ENCODE data around the gene RPS6KA1. TPM values are rescaled to one million over a fixed set of nuclear protein-coding genes. Genes with fewer than 3 reads are reported as not detected.
"Not testable (repeated sequence)": the region's sequence is repeated elsewhere in the genome, so short reads cannot be mapped to it uniquely, and the experiment has no call there.

RPS6KA1 gene
- 10 to 100 TPM in 2 of 3 donors, 1 to 10 TPM in 1; 8.9 to 13.9 (median 13.3) TPM for polyA plus RNA-seq

GRCh38 chr1:26529655-26530409 is at the start of gene RPS6KA1:
RPS6KA1 (plus strand) TSS chr1:26529761; CDS start chr1:26529921, 160 bp downstream.
- no peak within 1 kb of the TSS for H3K27ac ChIP-seq (ENCODE audit: low read depth, low read length)
- WGBS, 3 donors, result 1 to 2% (median 1%) methylated on average over 57 to 86 of the region's 86 CpGs

DNA sequence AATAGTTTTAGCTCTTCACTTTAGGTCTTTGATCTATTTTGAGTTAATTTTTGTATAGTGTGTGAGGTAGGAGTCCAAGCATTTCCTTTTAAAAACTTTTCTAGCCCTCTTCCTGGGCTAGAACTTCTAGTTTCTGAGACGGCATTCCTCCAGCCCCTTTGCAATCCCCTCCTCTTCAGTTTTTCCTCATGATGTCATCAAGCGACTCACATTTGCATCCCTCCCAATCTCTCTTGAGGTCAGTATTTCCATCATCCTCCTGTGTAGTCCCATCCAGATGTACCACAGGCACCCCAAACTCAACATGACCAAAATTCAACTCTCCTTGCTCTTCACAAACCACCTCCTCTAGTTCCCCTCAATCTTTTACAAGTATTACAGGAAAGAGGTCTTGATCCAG is 46.6 kb upstream of the RPS6KA1 start:
- 74 to 90% (median 82%) methylated on average over 2 of the region's 2 CpGs for WGBS, 3 donors
- H3K27ac ChIP-seq (ENCODE audit: low read depth, low read length), result no peak overlapping the region

DNA sequence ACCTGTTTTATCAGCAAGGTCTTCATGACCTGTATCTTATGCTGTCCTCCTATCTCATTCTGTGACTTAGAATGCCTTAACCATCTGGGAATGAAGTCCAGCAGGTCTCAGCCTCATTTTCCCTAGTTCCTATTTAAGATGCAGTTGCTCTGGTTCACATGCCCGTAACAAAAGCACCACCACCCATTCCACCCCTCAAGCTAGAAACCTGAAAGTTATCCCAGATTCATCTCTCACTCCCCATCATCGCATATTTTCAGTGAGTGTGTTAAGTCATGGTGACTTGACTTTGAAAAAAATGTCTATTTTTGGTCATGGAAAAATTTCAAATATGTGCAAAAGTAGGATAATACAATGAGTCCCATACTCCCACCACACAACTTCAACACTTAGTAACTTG is 45.6 kb upstream of the RPS6KA1 start:
- no peak overlapping the region for H3K27ac ChIP-seq (ENCODE audit: low read depth, low read length)
- WGBS, 3 donors, result 81 to 90% (median 81%) methylated on average over 2 of the region's 2 CpGs

GRCh38 chr1:26490155-26490554 is 39.4 kb upstream of the RPS6KA1 start:
- WGBS, 3 donors, result 89 to 94% (median 89%) methylated on average over 4 of the region's 4 CpGs
- H3K27ac ChIP-seq (ENCODE audit: low read depth, low read length), result no peak overlapping the region

GRCh38 chr1:26493267-26493666 is 36.3 kb upstream of the RPS6KA1 start:
- H3K27ac ChIP-seq (ENCODE audit: low read depth, low read length), result no peak overlapping the region
- 59 to 71% (median 59%) methylated on average over 3 of the region's 3 CpGs for WGBS, 3 donors

DNA sequence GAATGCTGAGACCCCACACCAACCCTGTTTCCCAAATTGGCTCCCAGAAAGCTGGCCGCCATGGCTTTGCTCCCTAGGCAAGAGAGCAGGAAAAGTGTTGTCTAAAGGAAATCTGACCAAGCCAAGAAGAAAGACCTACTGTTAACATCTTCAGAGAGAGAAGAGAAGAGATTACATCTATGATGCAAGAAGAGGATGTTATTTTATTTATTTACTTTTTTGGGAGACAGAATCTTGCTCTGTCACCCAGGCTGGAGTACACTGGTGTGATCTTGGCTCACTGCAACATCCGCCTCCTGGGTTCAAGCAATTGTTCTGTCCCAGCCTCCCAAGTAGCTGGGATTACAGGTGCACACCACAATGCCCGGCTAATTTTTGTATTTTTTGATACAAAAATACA is 35.6 kb upstream of the RPS6KA1 start:
- WGBS, 3 donors, result 84 to 92% (median 91%) methylated on average over 3 of the region's 3 CpGs
- no peak overlapping the region for H3K27ac ChIP-seq (ENCODE audit: low read depth, low read length)

DNA sequence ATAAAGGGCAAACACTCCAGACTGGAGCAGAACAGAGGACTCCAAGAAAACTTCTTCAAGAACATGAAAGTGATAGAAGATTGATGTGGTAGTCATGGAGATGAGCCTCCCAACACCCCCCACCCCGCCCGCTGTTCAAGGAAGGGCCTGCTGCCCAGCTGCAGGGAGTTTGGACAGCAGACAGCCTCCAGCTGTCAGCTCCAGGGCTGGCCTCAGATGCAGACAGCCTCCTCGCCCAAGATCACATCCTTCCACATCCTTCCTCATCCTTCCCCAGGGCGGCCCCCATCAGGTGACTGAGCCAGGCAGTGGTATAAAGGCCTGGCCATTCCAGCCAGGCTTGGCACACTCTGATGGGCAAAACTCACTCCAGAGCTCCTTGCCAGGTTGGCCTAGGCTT is 32.7 kb upstream of the RPS6KA1 start:
- WGBS, 3 donors, result 38 to 84% (median 43%) methylated on average over 4 of the region's 4 CpGs
- no peak overlapping the region for H3K27ac ChIP-seq (ENCODE audit: low read depth, low read length)

GRCh38 chr1:26498894-26499293 is 30.7 kb upstream of the RPS6KA1 start:
- no peak overlapping the region for H3K27ac ChIP-seq (ENCODE audit: low read depth, low read length)
- 73 to 92% (median 76%) methylated on average over 7 of the region's 7 CpGs for WGBS, 3 donors

- WGBS, 3 donors, result 0% methylated on average over 56 to 74 of the region's 74 CpGs
- H3K27ac ChIP-seq (ENCODE audit: low read depth, low read length), result peak overlapping the region; percentile 65
Observed at GRCh38 chr1:26500488-26501175, 28.9 kb upstream of the RPS6KA1 start.

GRCh38 chr1:26510711-26511110 is 18.9 kb upstream of the RPS6KA1 start:
- 74 to 81% (median 75%) methylated on average over 2 of the region's 2 CpGs for WGBS, 3 donors
- not testable (repeated sequence) for H3K27ac ChIP-seq (ENCODE audit: low read depth, low read length)

DNA sequence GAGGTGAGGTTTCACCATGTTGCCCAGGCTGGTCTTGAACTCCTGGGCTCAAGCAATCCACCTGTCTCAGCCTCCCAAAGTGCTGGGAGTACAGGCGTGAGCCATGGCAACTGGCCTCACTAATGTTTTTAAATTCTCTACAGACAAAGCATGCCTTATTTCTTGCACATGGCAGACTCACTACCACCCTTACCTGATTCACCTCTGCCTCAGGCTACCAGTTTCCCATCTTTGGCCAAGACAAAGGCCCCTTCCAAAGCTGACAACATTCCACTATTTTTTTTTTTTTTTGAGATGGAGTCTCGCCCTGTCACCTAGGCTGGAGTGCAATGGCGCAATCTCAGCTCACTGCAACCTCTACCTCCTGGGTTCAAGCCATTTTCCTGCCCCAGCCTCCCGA is 13.7 kb upstream of the RPS6KA1 start:
- H3K27ac ChIP-seq (ENCODE audit: low read depth, low read length), result not testable (repeated sequence)
- 84 to 86% (median 86%) methylated on average over 4 of the region's 4 CpGs for WGBS, 3 donors

GRCh38 chr1:26516987-26517765 is 12.4 kb upstream of the RPS6KA1 start:
- H3K27ac ChIP-seq (ENCODE audit: low read depth, low read length), result no peak overlapping the region
- 89 to 93% (median 91%) methylated on average over 4 of the region's 4 CpGs for WGBS, 3 donors

DNA sequence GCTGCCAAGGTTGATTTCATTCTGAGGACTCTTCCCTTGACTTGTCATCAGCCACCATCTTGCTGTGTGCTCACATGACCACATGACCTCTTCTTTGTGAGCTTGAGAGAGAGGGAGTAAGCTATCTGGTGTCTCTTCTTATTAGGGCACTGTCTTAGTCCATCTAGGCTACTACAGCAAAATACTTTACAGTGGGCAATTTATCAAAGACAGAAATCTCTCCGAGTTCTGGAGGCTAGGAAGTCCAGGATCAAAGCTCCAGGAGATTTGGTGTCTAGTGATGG is 11.9 kb upstream of the RPS6KA1 start:
- H3K27ac ChIP-seq (ENCODE audit: low read depth, low read length), result no peak overlapping the region
- WGBS, 3 donors, result 74 to 86% (median 83%) methylated on average over 1 of the region's 1 CpG

DNA sequence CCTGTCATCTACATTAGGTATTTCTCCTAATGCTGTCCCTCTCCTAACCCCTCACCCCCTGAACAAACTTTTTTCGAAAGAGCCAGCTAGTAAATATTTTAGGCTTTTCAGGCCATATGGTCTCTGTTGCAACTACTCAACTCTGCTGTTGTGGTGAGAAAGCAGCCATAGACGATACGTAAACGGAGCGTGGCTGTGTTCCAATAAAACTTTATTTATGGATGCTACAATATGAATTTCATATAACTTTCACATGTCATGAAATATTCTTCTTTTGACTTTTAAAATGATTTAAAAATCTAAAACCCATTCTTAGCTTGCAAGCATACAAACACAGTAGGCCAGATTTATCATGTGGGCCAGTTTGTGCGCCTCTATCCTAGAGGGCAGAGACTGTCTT is 11.2 kb upstream of the RPS6KA1 start:
- WGBS, 3 donors, result 77 to 88% (median 84%) methylated on average over 6 of the region's 6 CpGs

DNA sequence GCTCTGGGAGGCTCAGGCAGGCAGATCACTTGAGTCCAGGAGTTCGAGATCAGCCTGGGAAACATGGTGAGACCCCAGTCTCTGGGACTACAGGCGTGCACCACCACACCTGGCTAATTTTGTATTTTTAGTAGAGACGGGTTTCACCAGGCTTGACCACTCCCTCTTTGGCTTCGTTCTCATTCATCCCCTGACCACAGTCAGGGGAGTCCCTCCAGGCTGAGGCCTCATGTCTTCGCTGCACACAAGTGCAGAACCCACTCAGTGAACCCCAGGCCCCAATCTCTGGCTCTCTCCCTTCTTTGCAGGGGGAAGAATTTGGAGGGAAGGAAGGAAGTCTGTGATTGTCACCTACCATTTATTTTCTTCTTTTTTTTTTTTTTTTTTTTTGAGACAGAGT is 9.2 kb upstream of the RPS6KA1 start:
- WGBS, 3 donors, result 73 to 90% (median 81%) methylated on average over 5 of the region's 5 CpGs

More for the DNA sequence above, 11.2 kb upstream of the RPS6KA1 start:
- H3K27ac ChIP-seq (ENCODE audit: low read depth, low read length), result no peak overlapping the region

DNA sequence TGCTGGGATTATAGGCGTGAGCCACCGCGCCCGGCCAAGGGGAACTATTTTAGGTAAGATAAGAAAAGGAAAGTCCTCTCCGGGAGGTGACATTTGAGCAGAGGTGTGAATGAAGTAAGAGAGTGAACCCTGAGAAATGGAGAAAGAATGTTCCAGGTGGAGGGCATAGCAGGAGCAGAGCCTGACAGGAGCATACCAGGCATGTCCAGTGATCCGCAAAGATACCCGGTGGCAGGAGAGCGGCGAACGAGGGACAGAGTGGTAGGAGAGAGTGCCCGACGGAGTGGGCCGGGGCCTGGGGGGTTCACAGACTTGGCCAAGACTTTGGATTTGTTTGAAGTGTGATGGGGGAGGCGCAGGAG is 7.9 kb upstream of the RPS6KA1 start:
- 68 to 79% (median 73%) methylated on average over 14 of the region's 14 CpGs for WGBS, 3 donors
- H3K27ac ChIP-seq (ENCODE audit: low read depth, low read length), result no peak overlapping the region

More for the DNA sequence above, 9.2 kb upstream of the RPS6KA1 start:
- no peak overlapping the region for H3K27ac ChIP-seq (ENCODE audit: low read depth, low read length)

DNA sequence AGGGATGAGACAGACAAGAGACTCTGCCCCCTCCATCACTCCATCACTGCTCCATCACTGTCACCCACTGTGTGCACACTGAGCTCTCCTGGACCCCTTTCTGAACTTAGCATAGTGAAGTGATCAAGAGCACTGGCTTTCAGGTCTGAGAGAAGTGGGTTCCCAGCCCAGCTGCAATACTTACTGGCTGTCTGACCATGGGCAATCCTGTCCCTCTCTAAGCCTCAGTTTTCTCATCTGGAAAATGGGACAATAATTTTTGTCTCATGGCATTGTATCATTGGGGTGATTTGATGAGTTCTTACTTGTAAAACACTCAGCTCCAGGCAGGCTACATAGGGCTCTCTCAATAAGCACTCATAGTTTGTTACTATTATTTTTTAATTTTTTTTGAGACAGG is 7.5 kb upstream of the RPS6KA1 start:
- no peak overlapping the region for H3K27ac ChIP-seq (ENCODE audit: low read depth, low read length)

DNA sequence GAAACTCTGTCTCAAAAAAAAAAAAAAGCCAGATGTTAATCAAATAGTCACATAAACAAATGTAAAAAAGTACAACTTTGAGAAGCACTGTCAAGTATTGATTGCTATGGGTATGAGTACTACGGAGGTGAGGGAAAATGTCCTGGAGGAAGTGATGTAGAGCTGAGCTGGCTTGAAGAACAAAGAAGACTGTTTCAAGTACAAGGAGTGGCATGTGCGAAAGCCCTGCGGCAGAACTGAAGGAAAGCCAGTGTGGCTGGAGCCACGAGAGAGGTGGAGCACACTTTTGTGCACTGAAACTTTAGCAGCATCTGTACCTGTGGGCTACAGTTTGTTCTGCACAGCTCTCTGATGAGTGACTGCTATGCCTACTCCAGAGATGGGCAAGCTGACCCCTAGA is 5.4 kb upstream of the RPS6KA1 start:
- no peak overlapping the region for H3K27ac ChIP-seq (ENCODE audit: low read depth, low read length)
- WGBS, 3 donors, result 68 to 72% (median 71%) methylated on average over 4 of the region's 4 CpGs

- 86 to 90% (median 89%) methylated on average over 5 of the region's 5 CpGs for WGBS, 3 donors
Observed at GRCh38 chr1:26526287-26526686, 3.3 kb upstream of the RPS6KA1 start.

GRCh38 chr1:26529405-26529654 is 231 bp upstream of the RPS6KA1 start:
- WGBS, 3 donors, result 3 to 4% (median 4%) methylated on average over 4 to 19 of the region's 19 CpGs
- no peak overlapping the region for H3K27ac ChIP-seq (ENCODE audit: low read depth, low read length)

More at GRCh38 chr1:26526287-26526686, 3.3 kb upstream of the RPS6KA1 start:
- no peak overlapping the region for H3K27ac ChIP-seq (ENCODE audit: low read depth, low read length)

Measured in adipose tissue (tissue), 3 donors.